ENCODE data around the gene MATCAP1. TPM values are rescaled to one million over a fixed set of nuclear protein-coding genes. Genes with fewer than 3 reads are reported as not detected.

The MATCAP1 gene
- total RNA-seq: 10 to 100 TPM in 5 of 9 donors, 1 to 10 TPM in 4; 4.1 to 21.6 (median 11.1) TPM
- polyA plus RNA-seq: 10 to 100 TPM; 10.2 to 15.5 TPM
- long read RNA-seq, donor 1, partial matches to known transcripts: 1 of 7 reads
- long read RNA-seq, donor 1, other reads (novel, unspliced or antisense): 4 of 7 reads
- long read RNA-seq, donor 2, partial matches to known transcripts: 2 of 14 reads
- long read RNA-seq, donor 2, other reads (novel, unspliced or antisense): 6 of 14 reads
- long read RNA-seq, donor 3, partial matches to known transcripts: 0 of 9 reads
- long read RNA-seq, donor 3, other reads (novel, unspliced or antisense): 7 of 9 reads

- Histone ChIP-seq H3K4me1 (peaks cover 0 to 49% (median 23%) of the 10 kb centered on the region in 12 donors), H3K27me3 (no peaks in the 10 kb centered on the region), H3K27ac (peak within 1 kb of the TSS; percentile 90 to 100 (median 96)), H3K36me3 (no peaks in the 10 kb centered on the region), H3K9me3 (no peaks in the 10 kb centered on the region), H3K4me3 (peak within 1 kb of the TSS; percentile 47 to 88 (median 72))
- TF ChIP-seq CTCF (IDR thresholded peaks at IDR 0.05) (peak in 1 of 12 donors; percentile 10), POLR2A (IDR thresholded peaks at IDR 0.05) (peak in 1 of 2 donors; percentile 54)
- WGBS, 4 donors: 0 to 1% (median 0%) methylated on average over 37 to 77 of the region's 77 CpGs
- intact Hi-C loops (cut with DNase I): loop anchor here in 7 of 10 donors (1.0 to 10.0 kb wide), 7 partner anchors 23 to 229 kb away; partner anchors contain the start of genes FHOD1 (in 1 of the 7) and TMEM208 (in 1 of the 7)
- ATAC-seq (peak; percentile 93 to 96 (median 94)), DNase-seq (peak; percentile 95 to 97 (median 96))
Measured at GRCh38 chr16:67183627-67184452, at the start of gene MATCAP1. MATCAP1 (minus strand) TSS chr16:67183963; CDS start chr16:67180610, 3,353 bp downstream.

GRCh38 chr16:67230809-67231660 is 47.3 kb upstream of the MATCAP1 start:
- H3K4me1 ChIP-seq: peaks cover 2 to 18% (median 12%) of the 10 kb centered on the region in 12 donors
- H3K36me3 ChIP-seq: peaks cover 0 to 81% (median 78%) of the 10 kb centered on the region in 9 donors
- H3K27ac ChIP-seq: no peak overlapping the region
- TF ChIP-seq CTCF (IDR thresholded peaks at IDR 0.05): no peak
- TF ChIP-seq POLR2A (IDR thresholded peaks at IDR 0.05): no peak
- H3K9me3 ChIP-seq: no peaks in the 10 kb centered on the region
- intact Hi-C loops (cut with DNase I): loop anchor here in 1 of 10 donors (10.0 kb wide), 1 partner anchor 794 kb away; the partner anchor contains the start of genes DDX28 and DUS2
- DNase-seq: peak in 3 of 5 donors; percentile 14 to 46 (median 19)
- 87 to 96% (median 89%) methylated on average over 8 to 12 of the region's 12 CpGs for WGBS, 4 donors
- no peak for ATAC-seq
- H3K27me3 ChIP-seq: no peaks in the 10 kb centered on the region
- H3K4me3 ChIP-seq: no peak overlapping the region

DNA sequence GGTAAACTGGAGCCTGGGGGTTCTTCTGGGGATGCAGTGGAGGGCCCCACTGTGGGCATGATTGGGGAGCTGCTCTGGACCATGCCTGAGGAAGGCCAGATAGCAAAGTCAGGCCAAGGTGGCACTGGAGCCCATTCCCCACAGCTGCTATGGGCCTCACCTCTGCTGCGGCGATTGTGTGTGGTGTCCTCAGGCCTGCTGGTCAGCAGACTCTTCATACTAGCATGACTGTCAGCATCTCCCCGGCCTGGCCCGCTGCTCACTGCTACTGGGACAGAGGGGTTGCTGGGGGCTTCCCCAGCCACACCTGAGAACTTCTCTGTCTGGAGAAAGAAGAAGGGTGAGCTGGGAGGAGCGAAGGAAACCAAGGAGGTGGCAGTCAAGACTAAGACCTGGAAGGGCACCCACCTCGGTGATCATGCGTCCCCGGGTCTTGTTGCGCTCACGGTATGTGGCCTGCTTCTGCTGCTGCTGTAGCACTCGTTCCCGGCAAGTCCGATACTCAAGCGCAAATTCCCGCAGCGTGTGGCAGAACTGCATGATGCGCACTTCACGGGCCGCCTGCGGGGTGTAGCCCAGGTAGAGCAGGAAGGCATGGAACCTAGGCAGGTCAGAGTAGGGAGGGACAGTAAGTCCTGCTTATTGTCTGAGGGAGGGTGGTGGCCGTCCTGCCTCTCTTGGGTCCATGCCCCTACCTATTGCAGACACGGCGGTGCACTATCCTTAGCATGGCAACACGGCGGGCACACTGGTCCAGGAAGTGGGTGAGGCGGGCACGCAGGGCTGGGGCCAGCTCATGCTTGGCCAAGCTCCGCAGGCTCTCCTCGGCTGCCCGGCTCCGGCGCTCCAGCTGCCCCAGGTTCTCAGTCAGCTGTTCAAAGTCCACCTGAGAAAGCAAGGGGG is 46.4 kb upstream of the MATCAP1 start:
- TF ChIP-seq POLR2A (IDR thresholded peaks at IDR 0.05): no peak
- TF ChIP-seq CTCF (IDR thresholded peaks at IDR 0.05): no peak
- Histone ChIP-seq H3K27me3 (no peaks in the 10 kb centered on the region), H3K9me3 (no peaks in the 10 kb centered on the region), H3K4me1 (peaks cover 2 to 22% (median 16%) of the 10 kb centered on the region in 12 donors), H3K4me3 (no peak overlapping the region), H3K36me3 (peaks cover 0 to 73% (median 69%) of the 10 kb centered on the region in 9 donors), H3K27ac (no peak overlapping the region)
- ATAC-seq (no peak), DNase-seq (peak in 3 of 5 donors; percentile 24 to 50 (median 27))
- intact Hi-C loops (cut with DNase I): loop anchor here in 5 of 10 donors (5.0 to 10.0 kb wide), 2 partner anchors 38 to 795 kb away; partner anchors contain the start of genes E2F4 (in 4 of the 5), EXOC3L1 (in 4 of the 5), DDX28 (in 1 of the 5) and DUS2 (in 1 of the 5)
- 90 to 94% (median 92%) methylated on average over 22 to 32 of the region's 32 CpGs for WGBS, 4 donors

Data from heart left ventricle (tissue), 16 donors.